K562 treated with DMSO at 1 percent for 48 hours (cell line): Measurements from ENCODE around the gene ANXA8. TPM values are rescaled to one million over a fixed set of nuclear protein-coding genes. Genes with fewer than 3 reads are reported as not detected.

Source experiments
- total RNA-seq: library from RNA; unstranded; fragments of 300-600 nt; gene quantifications from 2 replicates; pipeline ENCODE4 v1.2.3, GENCODE V29; 2022; ENCODE audit warnings: low replicate concordance; ENCODE audit errors: extremely low read depth

Gene ANXA8, protein sequence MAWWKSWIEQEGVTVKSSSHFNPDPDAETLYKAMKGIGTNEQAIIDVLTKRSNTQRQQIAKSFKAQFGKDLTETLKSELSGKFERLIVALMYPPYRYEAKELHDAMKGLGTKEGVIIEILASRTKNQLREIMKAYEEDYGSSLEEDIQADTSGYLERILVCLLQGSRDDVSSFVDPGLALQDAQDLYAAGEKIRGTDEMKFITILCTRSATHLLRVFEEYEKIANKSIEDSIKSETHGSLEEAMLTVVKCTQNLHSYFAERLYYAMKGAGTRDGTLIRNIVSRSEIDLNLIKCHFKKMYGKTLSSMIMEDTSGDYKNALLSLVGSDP
- not detected in 2 replicates for total RNA-seq

DNA sequence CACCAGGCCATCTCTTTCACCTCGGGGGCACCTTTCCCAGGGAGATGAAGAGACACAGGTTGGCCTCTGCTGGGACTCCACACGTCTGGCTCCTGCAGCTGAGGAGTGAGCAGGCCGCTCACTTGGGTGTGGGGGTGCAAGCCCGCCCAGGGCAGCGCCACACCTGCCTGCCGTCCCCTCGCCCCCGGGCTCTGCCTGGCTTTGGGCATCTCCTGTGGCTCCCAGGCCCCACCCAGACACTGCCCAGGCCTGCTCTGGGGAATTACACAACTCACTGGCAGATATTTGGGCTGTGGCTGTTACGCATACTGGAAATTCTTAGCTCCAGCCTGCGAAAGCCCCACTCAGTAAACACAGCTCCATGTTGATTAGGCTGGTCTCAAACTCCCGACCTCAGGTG, at the start of gene ANXA8:
ANXA8 (minus strand) TSS at position 193 of the 400 bp plus-strand sequence; CDS start at position 11, 182 bp downstream.

DNA sequence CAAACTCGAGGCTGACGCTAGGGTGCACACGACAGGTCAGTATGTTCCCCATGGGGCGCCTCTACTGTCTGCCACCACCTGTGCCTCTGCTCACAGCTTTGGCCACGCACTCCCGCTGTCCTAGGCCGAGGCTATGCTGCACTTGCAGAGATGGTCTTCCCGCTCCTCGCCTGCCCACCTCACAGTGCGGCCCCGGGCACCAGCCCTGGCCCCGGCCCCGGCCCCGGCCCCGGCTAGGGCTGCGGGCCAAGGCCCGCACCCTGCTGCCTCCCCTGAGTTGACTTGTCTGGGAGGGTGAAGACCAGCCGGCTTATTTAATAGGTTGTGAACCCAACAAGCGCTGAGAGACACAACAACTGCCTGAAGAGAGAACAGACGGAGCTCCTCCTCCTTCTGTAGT, 39.6 kb upstream of the ANXA8 start, which contains the start of gene AGAP9:
AGAP9 (minus strand) TSS at position 164 of the 400 bp plus-strand sequence; CDS start at position 52, 112 bp downstream.

DNA sequence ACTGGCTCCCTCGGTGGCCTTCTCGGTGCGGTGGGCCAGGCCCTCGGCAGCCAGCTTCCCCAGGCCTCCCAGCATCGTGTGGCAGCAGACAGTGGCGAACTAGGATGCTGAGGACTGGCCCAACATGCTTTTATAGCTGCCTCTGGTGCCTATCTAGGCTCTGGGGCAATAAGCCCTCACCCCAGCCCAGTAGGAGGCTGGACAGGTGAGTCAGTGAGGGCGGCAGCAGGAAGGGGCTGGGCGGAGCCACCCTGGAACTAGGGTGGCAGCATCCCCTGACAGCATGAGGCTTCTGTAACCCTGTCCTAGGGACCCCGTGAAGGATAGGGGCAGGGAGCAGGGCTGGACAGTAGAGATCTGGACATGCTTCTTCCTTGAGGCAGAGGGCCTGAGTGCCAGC, 7.7 kb upstream of the ANXA8 start, which contains the start of gene FAM25G:
FAM25G (minus strand) TSS at position 101 of the 400 bp plus-strand sequence; CDS start at position 75, 26 bp downstream.

Other genes with a start within 250 kb of the ANXA8 start
- not detected in 2 replicates for gene GDF10, start 183.9 kb downstream of the ANXA8 start, total RNA-seq
- gene GDF2, start 161.7 kb downstream of the ANXA8 start, total RNA-seq, result not detected in 2 replicates
- not detected in 2 replicates for gene RBP3, start 135.8 kb downstream of the ANXA8 start, total RNA-seq
- not detected in 2 replicates for gene ZNF488, start 99.8 kb downstream of the ANXA8 start, total RNA-seq
- not detected in 2 replicates for gene FAM25G, start 7.6 kb upstream of the ANXA8 start, total RNA-seq
- gene AGAP9, start 39.5 kb upstream of the ANXA8 start, total RNA-seq, result not detected in 2 replicates